Erythroblast (primary cell): Measurements from ENCODE around the gene INS.
"Not testable (repeated sequence)": the region's sequence is repeated elsewhere in the genome, so short reads cannot be mapped to it uniquely, and the experiment has no call there.

Source experiments
- DNase-seq, 2 experiments: peaks; one replicate each; lab custom pipeline; 2025; lab: John Stamatoyannopoulos, UW
- GATA1 ChIP-seq: IDR thresholded peaks from 2 replicates; pipeline ENCODE4 v1.6.1; 2011; ENCODE audit warnings: low read depth, mild to moderate bottlenecking, control low read depth, low read length, moderate library complexity
- POLR2A ChIP-seq: IDR thresholded peaks from 2 replicates; pipeline ENCODE4 v1.6.1; 2011; ENCODE audit warnings: mild to moderate bottlenecking, low read length

The INS gene

GRCh38 chr11:2179516-2179915, 18.5 kb upstream of the INS start:
- TF ChIP-seq GATA1 (no peak), POLR2A (no peak)
- no peak for DNase-seq

DNA sequence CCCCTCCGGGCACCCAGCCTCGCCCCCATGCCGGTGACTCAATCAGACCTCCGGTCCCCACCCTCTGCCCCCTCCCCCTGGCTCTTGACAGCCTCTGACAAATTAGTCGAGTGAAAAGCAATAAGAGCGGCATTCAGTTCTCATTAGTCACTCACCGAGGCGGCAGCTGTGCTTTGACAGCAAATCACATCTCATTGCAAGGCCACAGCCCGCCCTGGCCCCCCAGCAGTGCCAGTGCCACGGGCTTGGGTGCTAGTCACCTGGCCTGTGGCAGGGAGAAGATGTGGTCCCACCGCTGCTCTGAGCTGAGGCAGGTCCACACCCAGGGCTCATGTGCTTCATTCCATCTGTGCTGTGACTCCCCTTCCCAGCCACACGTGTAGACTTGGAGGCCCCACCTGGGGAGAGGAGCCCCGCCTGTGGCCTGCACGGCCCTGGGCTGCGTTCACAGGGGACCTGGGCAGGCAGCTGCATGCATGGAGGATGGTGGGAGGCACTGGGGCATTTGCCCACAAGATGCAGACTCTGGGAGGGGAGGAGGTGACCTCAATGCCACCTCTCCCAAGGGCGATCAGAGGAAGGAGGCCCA, 18.0 kb upstream of the INS start:
- TF ChIP-seq GATA1 (no peak), POLR2A (no peak)
- no peak for DNase-seq

GRCh38 chr11:2178055-2178773, 17.2 kb upstream of the INS start:
- not testable (repeated sequence) for DNase-seq

- TF ChIP-seq POLR2A (no peak), GATA1 (no peak)
- no peak for DNase-seq
Measured at GRCh38 chr11:2177076-2177475, 16.1 kb upstream of the INS start.

DNA sequence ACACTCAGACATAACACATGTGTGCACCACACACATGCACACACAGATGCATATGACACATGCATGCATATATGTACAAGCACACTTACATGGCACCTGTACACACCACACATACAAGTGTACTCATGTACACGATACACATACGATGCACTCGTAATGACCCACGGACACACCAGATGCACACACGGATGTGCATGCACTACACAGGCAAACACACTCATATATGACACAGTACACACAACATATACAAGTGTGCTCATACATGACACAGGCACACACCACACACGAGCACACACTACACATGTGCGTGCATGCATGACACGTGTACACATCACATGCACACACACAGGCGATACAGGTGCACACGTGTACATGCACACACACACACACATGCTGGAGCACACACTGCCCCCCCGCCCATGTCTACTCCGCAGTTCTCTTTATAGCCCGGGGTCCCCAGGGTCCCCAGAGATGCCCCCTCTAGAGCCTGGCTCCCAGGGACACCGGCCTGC, 15.4 kb upstream of the INS start:
- DNase-seq, result no peak
- TF ChIP-seq POLR2A (no peak), GATA1 (no peak)

GRCh38 chr11:2175659-2176058, 14.7 kb upstream of the INS start:
- TF ChIP-seq POLR2A (no peak), GATA1 (no peak)
- DNase-seq, result no peak

DNA sequence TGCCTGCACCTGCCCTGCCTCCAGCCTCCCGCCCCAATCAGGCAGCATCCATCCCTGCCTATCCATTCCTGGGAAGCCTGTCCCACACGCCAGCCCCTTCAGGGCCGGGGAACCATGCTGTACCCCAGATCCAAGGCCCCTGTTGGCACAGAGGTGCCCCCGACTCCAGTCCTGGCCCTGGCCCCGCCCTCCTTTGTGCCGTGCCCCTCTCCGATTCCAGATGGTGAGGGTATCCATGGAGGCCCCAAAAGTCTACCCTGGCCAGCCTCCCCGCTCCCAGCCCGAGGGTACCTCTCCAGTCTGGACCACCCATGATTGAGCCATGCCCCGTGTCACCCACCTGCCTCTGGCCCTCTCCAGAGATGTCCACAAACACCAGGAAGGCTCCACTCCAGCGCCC, 13.4 kb upstream of the INS start:
- DNase-seq, result no peak
- no peak for TF ChIP-seq GATA1
- TF ChIP-seq POLR2A, result no peak

- TF ChIP-seq GATA1, result no peak
- TF ChIP-seq POLR2A, result no peak
- DNase-seq, result no peak
Measured at GRCh38 chr11:2173761-2174160, 12.8 kb upstream of the INS start.

DNA sequence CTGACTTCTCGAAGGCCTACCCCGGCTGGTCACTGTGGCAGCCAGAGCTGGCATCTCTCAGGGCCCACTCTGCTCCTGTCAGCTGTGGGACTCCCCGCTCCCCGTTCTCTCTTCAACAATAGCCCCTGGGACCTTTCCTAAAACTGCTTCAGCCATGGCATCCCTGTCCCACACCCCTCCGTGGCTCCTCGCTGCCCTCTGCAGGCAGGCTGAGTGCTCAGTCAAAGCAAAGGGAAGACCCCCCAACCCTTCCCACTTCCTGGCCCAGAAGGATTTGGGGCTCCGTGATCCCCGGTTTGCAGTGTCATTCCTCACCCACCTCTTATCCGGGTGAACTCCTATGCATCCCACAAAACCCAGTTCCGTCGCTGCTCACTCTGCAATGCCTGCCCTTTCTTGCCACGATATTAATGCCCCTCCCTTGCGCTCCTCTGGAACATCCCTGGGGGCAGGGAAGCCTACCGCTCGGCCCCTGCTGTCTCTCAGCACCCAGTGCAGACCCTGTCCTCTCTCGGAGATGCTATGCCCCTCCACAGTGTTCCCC, 12.2 kb upstream of the INS start:
- no peak for DNase-seq
- TF ChIP-seq GATA1 (no peak), POLR2A (no peak)

DNA sequence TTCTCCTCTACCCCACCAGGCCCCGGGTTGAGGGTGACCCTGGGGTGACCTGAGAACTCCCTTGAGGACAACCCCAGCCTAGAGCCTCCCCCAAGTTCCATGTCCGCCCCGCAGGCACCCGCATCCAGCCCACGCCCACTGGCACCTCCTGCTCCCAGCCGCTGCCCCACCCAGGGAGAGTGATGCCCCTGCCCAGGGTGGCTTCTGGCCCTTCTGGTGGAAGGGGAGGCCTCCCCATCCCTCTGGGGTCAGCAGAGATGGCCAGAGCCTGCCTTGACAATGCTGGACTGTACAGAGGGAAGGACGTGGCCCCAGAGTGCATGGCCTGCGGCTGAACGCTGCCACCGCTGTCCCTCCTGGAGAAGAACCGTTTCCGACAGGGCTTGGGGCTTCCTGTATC, 11.7 kb upstream of the INS start:
- no peak for DNase-seq
- TF ChIP-seq GATA1 (no peak), POLR2A (no peak)

- TF ChIP-seq POLR2A (no peak), GATA1 (no peak)
- no peak for DNase-seq
Measured at GRCh38 chr11:2171591-2172003, 10.6 kb upstream of the INS start, which contains the start of gene TH. Gene TH, minus strand, starts transcription at chr11:2171815. Its CDS starts 29 bp downstream, at chr11:2171786.

DNA sequence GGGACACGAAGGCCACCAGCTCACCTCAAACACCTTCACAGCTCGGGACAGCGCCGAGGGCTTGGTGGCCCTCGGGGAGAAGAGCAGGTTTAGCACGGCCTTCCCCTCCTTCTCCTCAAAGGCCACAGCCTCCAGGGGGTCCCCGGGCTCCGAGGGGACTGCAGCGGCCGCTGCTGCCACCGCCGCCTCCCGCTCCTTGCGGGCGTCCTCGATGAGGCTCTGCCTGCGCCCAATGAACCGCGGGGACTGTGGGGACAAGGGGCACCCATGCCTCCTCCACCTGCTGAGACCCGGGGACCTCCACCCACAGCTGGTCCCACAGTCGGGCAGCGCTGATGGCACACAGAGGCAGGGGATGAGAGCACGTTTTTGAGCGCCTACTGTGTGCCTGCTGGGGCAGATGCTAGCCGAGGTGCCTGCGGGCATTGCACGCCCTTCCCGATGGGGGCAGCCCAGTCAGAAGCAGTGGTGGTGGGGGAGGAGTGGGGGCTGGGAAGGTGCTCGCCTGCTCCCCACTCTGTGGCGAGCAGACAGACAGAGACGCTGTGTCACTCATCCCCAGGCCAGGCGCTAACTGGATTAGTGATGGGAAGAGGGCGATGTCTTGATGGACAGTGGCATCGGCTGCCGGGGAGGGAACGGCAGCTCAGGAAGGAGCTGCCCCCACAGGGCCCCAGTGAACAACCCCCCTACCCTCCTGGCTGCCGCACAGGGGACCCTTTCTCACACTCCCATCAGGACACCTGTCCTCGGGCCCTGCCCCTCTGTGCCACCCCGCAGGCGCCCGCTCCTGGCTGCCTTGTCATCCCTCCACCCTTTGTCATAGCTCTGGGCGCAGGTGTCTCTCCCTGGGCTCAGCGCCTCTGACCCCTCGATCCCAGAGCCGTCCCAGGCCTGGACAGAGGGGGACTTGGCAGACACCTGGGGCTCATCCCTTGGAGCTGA, 8.9 kb upstream of the INS start:
- no peak for TF ChIP-seq GATA1
- no peak for DNase-seq

GRCh38 chr11:2169005-2169378, 8.0 kb upstream of the INS start:
- TF ChIP-seq GATA1, result no peak
- no peak for TF ChIP-seq POLR2A
- no peak for DNase-seq
